ENCODE data around the gene BDNF.
"Not testable (repeated sequence)": the region's sequence is repeated elsewhere in the genome, so short reads cannot be mapped to it uniquely, and the experiment has no call there.

Gene BDNF

DNA sequence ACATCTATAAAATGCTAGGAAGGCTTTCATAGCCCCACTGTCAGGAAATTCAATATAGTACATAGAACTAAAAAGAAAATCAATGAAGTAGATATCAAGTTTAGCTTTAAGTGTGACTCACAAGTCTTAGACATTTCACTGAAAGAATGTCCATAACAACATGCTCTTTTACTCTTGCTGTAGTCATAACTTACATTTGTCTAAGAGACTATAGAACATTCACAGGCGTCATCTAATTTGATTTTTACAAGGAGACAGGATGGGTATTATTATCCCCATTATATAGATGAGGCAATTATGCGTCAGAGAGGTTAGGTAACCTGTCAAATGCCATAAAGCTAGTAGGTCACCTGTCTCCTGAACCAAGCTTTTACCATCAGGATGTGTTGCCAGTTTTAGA, 36.9 kb downstream of the BDNF start:
- DNase-seq, result no peak

DNA sequence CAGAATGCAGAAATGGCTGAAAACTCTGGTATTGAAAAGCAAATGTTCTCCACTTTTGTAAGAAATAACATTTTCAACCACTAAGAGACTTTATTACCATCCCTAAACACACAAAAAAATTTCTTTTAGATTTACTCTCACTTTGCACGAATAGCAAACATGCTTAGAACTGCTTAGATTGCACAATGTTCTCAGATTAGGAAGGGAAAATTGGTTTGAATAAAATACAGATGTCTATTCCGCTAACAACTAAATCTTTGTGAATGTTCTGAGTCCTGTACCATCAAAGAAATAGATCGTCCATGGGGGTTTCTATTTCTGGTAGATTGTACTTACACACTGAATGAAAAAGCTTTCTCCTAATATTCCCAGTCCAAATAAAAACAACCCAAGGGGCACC, 40.1 kb downstream of the BDNF start:
- DNase-seq, result no peak

DNA sequence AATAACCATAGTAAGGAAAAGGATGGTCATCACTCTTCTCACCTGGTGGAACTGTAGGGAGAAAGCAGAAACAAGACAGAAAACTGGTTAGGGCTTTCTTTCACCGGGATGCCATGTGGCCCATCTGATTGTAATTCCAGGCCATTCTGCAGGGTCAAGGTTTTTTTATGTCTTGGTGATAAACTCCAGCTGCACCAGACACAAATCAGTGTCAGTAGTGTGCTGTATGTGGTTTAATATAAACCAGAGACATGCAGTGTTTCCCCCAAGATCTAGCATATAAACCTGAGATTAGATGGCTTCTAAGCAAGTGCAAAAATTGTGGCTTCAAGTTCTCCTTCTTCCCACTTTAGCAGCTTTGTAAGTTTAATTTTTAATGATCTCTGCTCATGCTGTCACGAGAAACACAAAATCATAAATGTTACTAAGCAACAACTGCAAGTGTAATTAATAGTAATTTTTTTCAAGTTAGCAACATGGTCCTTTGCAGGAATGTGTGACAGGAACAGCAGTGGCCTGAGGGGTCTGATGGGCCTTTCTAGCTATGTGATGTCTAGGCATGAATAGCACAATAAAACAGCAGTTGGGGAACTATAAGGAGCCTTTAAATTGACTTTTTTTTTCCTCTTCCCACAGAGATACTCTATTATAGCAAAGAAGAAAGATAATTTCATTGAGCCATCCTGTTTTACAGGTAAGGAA, 41.6 kb downstream of the BDNF start:
- DNase-seq, result no peak

- DNase-seq, result no peak
Measured at GRCh38 chr11:27656806-27657483, 43.3 kb downstream of the BDNF start.

DNA sequence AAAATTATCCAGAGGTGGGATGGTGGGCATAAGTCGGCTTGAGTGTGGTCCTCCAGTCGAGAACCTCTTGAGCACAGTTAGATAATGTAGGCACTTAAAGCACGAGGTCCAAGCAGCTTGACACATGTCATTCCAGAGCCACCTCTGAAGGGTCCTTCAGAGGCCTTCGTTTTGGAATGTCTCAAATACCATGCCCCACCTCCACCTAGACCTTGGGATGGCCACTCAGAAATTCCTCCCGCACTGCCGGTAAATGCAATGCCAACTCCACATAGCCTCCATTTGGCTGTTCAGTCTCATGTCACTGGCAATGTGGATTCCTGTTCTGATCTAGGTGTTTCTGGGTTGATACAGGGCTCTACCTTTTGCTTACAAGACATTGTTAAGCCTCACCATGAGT, 43.9 kb downstream of the BDNF start:
- no peak for DNase-seq

- DNase-seq, result no peak
Measured at GRCh38 chr11:27653990-27654758, 46.1 kb downstream of the BDNF start.

- no peak for DNase-seq
Measured at GRCh38 chr11:27651711-27652110, 48.5 kb downstream of the BDNF start.

GRCh38 chr11:27650988-27651387, 49.3 kb downstream of the BDNF start:
- DNase-seq, result no peak

GRCh38 chr11:27649800-27650199, 50.5 kb downstream of the BDNF start:
- no peak for DNase-seq

GRCh38 chr11:27648840-27649239, 51.4 kb downstream of the BDNF start:
- DNase-seq, result no peak

DNA sequence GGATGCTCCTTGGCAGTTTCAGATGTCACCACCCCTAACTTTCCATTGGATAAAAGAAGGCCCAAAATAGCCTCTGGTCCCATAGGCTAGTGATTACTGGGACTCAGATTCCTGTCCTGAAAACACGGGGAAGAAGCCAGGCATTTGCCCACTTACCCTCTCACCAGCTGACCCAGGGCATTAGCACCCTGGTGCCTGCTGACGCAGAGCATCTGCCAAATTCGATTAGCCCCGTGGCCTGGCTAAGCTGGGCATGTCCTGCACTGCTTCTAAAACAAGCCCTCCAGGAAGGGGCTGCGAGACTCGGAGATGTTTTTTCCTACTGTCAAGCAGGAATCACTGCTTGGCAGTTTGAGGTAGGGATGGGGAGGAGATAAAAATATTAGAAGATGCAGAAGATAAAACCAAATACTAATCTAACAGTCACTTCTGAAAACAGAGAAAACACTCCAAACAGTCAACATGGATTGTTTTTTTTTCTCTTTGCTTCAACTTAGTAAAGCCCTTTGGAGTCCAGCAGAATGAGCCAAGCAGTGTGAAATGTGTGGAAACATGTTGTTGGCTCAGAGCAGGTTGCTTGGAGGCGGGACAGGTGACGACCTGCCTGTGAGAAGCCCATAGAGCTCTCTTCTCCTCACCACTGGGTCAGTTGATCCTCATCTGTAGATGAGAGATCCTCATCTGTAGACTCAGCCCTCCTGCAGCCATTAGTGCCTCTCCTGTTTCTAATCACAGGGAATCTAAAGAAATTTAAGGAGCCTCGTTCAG, 54.0 kb downstream of the BDNF start:
- no peak for DNase-seq

GRCh38 chr11:27642954-27643353, 57.3 kb downstream of the BDNF start:
- DNase-seq, result no peak

DNA sequence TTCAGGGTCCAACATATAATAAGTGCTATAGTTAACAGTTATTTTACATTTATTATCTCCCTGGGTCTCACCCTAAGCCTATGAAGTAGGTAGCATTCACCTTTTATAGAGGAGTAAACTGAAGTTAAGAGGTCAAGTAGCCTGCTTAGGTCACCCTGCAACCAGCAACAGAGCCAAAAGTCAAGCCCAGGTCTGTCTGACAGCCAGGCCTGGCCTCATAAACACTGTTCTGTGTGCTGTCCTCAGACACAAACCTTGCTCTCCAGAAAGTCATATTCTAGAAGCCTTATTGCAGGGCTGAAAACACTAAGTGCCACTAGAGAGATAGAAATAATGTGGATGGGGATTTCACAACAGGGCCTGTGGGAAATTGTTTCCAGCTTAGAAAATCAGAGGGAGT, 59.3 kb downstream of the BDNF start:
- no peak for DNase-seq

GRCh38 chr11:27635567-27636037, 64.7 kb downstream of the BDNF start:
- no peak for DNase-seq

DNA sequence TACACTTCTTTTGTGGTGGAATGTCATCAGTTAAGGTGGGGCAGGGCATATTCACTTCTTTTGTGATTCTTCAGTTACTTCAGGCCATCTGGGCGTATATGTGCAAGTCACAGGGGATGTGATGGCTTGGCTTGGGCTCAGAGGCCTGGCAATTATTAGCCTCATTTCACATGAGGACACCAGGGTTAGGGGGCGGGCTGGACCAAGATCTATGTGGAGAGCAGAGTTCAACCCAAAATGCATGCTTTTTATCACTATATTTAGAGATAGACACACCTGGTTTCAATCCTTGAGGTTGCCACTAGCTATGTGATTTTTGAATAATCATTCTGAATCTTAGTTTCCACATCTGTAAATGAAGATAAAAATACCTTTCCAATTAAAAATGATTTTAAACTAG, 65.5 kb downstream of the BDNF start:
- DNase-seq, result not testable (repeated sequence)

DNA sequence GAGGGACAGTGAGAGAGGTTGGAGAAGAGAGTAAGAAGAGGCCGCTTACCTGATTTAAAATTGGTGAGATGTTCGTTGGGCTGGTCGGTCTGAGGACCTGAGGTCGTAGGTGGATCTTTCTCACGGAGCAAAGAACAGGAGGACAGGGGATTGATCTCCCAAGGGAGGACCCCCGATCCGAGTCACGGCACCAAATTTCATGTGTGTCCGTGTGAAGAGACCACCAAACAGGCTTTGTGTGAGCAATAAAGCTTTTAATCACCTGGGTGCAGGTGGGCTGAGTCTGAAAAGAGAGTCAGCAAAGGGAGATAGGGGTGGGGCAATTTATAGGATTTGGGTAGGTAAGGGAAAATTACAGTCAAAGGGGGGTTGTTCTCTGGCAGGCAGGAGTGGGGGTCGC, 66.0 kb downstream of the BDNF start:
- not testable (repeated sequence) for DNase-seq

DNA sequence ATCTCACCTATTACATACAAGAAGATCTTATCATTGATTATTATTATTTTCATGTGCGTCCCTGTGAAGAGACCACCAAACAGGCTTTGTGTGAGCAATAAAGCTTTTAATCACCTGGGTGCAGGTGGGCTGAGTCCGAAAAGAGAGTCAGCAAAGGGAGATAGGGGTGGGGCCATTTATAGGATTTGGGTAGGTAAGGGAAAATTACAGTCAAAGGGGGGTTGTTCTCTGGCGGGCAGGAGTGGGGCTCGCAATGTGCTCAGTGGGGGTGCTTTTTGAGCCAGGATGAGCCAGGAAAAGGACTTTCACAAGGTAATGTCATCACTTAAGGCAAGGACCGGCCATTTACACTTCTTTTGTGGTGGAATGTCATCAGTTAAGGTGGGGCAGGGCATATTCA, 71.2 kb downstream of the BDNF start:
- DNase-seq, result not testable (repeated sequence)

GRCh38 chr11:27627979-27628378, 72.3 kb downstream of the BDNF start:
- no peak for DNase-seq

DNA sequence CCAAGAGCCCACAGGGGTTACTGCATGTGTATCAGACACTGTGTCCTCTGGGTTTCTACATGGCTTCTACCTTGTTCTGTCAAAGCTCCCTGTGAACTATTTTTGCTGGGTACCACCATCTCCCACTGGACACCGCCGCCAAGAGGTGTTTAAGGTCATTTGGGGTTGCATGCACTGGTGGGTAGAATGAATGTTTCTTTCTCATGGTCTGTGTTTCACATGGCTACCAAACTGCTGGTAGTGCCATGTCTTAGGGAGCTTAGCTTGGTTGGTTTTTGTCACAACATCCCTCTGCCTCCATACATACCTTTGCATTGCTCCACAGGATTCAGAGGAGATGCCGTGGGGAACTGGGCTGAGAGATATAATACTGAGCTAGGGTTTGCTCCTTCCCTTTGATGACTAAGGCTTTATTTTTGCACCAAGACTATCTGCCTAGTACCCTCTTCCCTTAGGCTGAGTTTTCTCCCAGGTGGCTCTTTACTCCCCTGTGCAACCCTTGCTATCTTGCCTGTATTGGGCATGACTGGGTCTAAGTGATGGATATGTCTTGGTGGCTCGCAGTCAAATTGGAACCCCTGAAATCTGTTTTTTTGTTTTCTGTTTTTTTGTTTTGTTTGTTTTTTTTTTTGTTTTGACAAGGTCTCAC, 73.2 kb downstream of the BDNF start:
- DNase-seq, result no peak

- DNase-seq, result no peak
Measured at GRCh38 chr11:27626269-27626937, 73.9 kb downstream of the BDNF start.

- no peak for DNase-seq
Measured at GRCh38 chr11:27625347-27625912, 74.8 kb downstream of the BDNF start.

All from NCI-H2029 (cell line).